Thyroid gland (tissue), 4 donors: ENCODE results near the gene WDR77.

ENCODE experiments used
- CTCF ChIP-seq, 6 experiments: fragments of 200-600 bp in 3 of 6; fragments of 450-650 bp in 3 of 6; sonication (generic) in 3 of 6; IDR thresholded peaks; one replicate each; pipeline ENCODE4 v1.5.1; 2016 to 2019; ENCODE audit warnings: antibody characterized with exemption in 6 of 6, mild to moderate bottlenecking in 2 of 6, inconsistent platforms in 1 of 6, moderate library complexity in 1 of 6
- POLR2A ChIP-seq, 2 donors: fragments of 450-650 bp; IDR thresholded peaks; one replicate each; pipeline ENCODE4 v1.6.1; 2017; ENCODE audit warnings: antibody characterized with exemption in 2 of 2, mild to moderate bottlenecking in 2 of 2, moderate library complexity in 1 of 2

- no peak for TF ChIP-seq CTCF (IDR thresholded peaks at IDR 0.05)
- no peak for TF ChIP-seq POLR2A (IDR thresholded peaks at IDR 0.05)
These were observed 19.0 kb upstream of the WDR77 start for GRCh38 chr1:111467865-111468716.
